HG03103 (cell line): ENCODE measurements around the gene MSI1.

Experiments used
- ATAC-seq: cut with Tn5 transposase; IDR thresholded peaks from one replicate; pipeline ENCODE4 v1.9.1; 2021; ENCODE audit warnings: low read depth; ENCODE audit not compliant: unreplicated experiment

MSI1 gene

DNA sequence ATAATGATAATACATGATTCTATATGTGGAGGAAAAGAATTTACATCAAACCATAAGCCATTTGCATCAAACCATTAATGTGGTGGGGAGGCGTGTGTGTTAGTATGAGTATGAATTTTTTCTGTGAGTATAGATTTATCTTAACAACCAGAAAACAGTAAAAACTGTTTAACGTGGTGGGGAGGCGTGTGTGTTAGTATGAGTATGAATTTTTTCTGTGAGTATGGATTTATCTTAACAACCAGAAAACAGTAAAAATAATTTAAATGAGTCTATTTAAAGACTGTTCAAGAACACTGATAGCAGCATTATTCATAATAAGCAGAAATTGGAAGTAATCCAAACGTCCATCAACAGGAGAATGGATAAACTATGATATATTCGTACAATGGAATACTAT is 9.1 kb upstream of the MSI1 start:
- no peak for ATAC-seq

- no peak for ATAC-seq
Measured at GRCh38 chr12:120377611-120378010, 8.6 kb upstream of the MSI1 start.

DNA sequence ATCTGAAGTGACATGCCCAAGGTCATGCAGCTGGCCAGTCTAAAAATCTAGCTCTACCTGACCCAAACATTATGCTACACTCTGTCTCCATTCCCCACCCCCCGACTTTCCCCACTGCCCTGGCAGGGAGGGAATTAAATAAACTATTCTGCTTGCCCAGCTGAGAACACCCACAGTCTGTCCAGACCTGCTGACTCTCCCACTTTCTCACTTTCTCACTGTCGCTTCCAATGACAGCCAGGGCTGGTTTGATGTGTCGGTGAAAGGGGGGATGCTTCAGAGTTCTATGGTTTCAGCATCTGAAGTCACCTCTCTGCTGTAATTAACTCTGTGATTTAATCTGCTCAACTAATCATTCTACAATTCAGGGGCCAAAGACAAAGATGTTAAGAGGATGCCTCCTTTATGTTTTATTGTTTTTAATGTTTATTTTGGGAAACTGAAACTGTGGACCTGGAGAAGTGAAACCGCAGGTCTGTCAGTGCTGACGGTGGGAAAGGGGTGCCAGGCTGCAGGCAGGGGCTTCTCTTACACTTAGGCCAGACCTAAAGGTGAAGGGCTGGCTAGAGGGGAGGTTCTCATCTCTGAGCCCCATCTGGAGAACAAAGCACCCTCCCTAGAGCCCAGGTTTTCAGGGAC is 8.1 kb upstream of the MSI1 start:
- ATAC-seq: no peak

- no peak for ATAC-seq
Measured at GRCh38 chr12:120376416-120376815, 7.5 kb upstream of the MSI1 start.

DNA sequence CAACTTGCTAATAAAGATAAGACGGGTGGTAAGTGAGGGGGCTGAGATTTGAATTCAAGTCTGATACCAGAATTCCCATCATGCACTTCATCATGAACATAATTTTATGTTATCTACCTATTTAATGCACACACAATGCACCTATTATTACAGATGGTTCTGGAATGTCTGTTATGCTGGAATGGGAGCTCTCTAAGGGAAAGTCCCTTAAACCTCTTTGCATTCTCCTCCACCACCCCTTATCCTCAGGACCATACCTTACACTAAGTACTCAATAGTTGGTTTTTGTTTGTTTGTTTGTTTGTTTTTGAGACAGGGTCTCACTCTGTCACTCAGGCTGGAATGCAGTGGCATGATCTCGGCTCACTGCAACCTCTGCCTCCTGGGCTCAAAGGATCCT is 7.0 kb upstream of the MSI1 start:
- no peak for ATAC-seq

GRCh38 chr12:120373683-120374082 is 4.7 kb upstream of the MSI1 start:
- no peak for ATAC-seq

DNA sequence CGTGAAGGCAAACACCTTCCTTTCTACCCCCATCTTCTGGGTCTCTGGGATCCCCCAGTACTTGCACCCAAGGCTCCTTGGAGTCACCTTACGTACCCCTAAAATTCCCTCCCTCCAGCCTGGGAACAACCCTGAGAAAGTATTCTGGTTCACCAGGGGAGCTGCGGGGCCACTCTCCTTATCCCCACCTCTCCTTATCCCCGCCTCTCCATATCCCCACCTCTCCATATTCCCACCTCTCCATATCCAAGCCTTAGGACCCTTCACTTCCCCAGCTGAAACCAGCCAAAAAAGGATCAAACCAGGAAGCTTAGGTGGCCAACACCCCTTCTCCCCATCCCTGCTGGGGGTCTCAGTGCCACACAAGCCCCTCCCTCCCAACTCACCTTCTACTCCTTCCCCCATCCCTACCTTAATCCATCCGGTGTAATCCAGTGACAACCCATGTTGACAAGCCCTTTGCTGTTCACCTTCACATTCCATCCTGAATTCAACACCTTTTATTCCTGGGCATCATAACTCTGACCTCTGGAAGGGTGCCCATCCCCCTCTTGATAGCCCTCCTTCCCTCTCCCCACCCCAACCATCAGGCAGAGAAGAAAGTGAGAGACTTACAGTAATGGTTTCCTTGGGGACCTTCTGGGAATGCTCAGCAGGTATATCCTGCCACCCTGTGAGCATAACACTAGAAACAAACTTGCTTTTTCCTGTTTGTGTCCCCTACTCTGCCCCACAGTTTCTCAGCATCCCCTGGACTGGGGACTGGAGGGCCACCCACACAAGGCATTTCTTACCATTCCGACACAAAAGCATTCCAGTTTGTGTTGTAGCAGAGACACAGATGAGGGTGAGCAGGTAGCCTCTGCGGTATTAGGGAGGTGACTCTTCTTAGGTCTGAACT is 1.6 kb upstream of the MSI1 start:
- no peak for ATAC-seq

DNA sequence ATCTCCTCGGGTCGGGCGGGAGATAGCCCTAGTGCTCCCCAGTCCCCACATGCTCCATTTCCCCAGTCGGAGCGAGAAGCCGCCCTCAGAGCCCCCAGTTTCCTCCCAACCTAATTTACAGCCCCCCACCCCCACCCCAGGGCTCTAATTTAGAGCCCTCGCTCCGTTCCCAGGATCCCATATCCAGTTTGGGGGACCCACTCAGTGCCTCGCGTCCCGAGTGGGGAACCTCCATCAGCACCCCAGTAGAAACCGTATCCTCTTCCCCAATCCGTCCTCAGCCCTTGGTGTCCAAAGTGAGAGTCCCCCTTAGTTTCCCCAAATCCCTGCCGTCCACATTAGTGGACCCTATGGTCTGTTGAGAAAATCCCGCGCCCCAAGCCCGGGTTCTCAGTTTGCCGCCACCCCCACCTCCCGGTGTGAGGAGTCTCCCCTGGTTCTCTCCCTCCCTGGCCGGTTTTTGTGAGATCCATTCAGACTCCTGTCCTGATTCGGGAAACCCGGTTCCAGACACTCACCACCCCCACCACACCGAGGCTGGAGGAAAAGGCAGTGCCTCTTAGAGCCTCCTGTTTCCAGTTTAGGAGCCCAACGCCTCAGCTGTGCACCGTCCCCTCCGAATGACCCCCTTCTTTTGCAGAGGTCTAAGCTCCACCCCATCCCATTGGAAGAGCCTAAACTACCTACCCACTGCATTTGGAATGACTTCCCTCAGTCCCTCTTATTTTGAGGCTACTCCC is 809 bp upstream of the MSI1 start:
- ATAC-seq: no peak

GRCh38 chr12:120367924-120368788 is 808 bp downstream of the MSI1 start:
- ATAC-seq: no peak

DNA sequence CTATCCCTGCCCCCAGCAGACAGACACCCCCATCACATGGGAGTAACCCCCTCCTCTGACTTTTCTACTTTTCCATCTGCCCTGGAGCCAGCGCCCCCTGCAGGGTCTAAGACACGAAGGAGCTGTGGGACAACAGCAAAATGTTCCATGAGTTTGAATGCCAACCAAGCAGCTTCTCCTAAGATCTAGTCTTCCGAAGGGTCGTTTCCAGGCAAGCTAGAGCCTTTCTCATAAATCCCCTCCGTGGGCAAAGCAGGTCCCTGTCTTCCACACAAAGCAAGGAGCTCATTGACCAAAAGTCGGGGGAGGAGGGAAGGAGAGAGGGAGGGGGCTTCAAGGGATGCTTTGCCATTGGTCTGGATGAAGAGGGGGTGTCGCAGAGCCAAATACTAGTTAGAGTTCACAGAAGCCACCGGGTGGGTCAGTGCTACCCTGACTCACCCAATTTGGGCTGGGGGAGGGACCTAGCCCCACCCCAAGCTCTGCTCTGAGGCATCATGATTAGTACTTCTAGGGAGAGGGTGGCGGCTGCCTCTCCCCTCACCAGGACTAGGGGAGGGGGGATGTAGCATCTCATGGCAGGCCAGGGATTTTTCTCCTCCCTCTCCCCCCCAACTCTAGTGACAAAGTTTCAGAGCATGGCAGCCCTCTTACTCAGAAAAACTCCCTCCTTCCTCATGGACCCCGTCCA is 1.6 kb downstream of the MSI1 start:
- ATAC-seq: no peak

- no peak for ATAC-seq
Measured at GRCh38 chr12:120366845-120367232, 2.1 kb downstream of the MSI1 start.

DNA sequence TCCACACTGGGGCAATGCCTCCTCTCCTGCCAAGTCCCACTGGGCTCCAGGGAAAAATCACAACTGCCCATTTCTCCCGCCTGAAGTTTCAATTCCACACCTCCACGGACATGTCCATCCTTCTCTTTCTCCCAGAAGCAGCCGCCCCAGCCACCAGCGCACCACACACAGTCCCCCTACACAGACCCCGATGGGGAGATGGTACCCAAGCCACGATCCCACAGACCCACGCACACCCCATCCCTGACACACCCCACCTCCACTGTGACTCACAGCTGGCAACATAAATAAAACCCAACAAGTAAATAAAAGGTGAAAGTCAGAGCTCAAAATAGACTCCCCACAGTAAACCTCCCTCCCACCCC is 2.6 kb downstream of the MSI1 start:
- ATAC-seq: no peak

DNA sequence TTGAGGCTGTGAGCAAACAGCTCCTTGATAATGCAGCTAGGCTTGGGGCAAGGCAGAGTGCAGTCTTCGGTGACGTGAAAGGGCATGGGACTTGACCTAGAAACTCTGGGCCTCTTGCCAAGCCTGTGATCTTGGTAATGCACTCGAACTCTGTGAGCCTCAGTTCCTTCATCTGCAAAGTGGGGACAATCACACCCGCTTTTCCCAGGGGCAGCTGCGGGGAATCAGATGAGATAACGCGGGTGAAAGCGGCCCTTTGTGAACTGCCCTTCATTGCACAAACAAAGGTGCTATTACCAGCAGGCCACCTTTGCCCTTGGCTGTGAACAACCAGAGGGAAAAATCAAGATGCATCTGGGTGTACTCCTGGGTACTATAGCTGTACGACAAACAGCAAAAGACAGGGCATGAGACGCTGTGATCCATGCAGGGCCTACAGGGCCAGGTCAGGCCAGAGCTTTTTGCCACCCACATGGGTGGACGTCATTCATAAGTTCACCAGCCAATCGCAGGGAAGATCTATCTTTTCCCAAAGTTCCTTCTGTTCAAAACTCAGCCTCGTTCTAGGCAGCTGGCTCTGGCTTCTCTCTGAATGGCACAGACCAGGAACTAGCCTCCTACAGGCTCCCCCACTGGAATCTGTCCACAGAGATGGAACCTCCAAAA is 3.2 kb downstream of the MSI1 start:
- no peak for ATAC-seq

DNA sequence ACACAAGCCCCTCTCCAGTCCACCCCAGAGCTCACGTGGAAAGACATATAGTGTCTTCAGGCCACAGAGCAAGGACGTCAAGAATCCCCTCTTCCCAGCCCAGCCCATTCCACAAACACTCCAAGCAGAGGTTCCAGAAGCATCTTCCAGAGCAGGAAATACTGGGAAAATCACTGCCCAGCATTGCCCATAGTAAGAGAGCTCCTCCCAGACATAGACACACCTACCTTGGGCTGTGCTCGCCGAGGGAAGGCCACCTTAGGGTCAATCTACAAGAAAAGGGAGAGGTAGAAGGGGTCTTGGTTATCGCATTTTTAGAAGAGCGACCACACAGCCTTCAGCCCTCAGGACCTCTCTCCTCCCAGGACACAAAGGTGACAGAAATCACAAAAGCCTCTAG is 4.5 kb downstream of the MSI1 start:
- no peak for ATAC-seq

DNA sequence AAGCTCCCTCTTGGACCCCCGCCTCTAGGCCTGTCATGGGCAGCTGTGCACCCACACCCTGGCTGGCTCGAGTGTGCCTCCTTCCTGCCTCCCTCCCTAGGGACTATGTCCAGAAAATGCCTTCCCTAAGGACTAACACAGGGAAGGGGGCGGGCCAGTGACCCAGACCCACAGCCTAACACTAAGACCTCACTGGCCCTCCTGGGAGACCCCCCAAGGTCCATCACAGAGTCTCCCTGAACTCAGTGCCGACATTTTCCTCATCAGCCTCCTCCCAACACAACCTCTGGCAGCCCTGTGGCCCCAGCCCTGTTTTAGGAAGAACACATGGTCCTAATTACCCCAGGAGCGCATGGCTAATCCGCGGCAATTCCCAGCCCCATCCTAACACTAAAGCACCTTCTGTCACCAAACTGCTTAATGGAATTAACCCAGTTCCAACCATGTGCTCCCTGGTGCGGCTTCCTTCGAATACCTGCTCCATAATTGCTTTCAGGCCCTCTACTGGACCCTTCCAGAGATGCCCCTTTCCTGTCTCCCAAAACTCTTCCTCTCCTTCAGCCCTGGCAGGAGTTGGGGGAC is 5.6 kb downstream of the MSI1 start:
- ATAC-seq: no peak

DNA sequence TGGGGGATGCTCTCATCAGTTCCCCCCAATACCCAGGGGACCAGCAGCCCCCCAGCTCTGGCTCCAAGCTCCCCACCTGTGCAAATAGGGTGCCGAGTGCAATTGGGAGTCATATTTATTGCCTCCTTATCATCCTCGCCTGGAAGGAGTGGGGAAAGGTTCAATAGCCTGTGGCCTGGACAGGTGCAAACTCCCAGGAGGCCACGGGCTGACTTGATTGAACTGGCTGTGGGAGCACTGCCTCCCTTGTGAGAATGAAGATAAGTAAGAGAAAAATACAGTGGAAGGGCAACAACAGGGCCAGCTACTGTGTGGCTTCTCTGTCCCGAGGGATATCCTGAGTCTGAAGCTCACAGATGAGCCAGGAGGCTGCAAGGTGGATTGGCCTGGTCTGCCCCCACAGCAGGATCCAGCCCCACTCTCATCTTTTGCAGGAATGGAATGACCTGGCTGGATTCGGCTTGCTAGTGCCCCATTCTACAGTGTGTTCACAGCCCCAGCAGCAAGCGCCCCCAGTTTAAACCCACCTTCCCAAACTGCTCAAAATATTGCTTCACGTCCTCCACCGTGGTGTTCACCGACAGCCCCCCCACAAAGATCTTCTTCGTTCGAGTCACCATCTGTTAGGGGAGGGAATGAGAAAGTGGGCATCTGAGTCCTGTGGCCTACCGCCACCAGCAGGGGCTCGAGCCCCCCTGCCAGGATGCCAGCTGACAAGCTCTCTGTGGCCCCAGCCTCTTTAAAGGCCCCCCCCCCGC is 6.3 kb downstream of the MSI1 start:
- ATAC-seq: no peak

- ATAC-seq: no peak
Measured at GRCh38 chr12:120361506-120362208, 7.3 kb downstream of the MSI1 start.

GRCh38 chr12:120359128-120359527 is 9.8 kb downstream of the MSI1 start:
- ATAC-seq: no peak
